ENCODE results near the gene HLA-F. TPM values are rescaled to one million over a fixed set of nuclear protein-coding genes. Genes with fewer than 3 reads are reported as not detected.

Gene HLA-F
- total RNA-seq, 1 donor from 2014 or later: 2.5 TPM

DNA sequence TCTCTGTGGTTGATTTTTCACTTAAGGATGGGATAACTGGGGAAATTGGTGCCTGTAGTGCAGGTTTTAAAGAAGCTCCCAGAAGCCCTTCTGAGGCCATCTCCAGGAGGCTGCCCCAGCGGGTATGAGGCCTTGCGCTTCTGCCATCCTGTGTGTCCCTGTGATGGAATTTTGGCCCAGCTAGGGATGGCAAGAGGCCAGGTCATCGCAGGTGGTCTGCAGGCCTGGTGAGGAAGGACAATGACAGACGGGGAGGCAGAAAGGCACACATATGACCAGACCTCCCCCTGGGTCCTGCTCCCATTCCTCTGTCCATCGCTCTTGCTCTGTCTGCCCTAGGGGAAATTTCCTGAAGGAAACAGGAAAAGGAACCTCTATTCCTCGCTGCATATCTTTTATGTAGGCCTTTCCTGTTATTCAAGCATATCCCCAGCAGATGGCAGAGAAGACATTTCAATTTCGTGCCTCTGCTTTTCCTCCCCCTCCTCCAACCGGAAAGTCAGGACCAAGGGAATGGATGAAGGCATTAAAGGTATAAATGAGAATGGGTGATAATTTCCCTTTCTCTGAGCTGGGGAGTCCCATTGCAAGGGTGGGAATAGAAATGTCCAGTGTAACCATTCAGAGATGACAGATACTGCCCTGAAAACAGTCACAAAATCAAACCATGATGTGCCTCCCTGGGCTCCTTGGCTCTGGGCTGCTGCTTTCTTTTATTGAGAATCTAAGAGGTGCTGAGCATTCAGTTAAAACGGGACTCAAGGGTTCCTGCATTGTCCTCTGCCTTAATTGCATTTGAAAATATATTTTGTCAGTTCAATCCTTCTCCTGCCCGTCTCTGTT lies 17.6 kb upstream of the HLA-F start:
- DNase-seq (ENCODE audit: low read depth): no peak
- TF ChIP-seq, protein P1, sequence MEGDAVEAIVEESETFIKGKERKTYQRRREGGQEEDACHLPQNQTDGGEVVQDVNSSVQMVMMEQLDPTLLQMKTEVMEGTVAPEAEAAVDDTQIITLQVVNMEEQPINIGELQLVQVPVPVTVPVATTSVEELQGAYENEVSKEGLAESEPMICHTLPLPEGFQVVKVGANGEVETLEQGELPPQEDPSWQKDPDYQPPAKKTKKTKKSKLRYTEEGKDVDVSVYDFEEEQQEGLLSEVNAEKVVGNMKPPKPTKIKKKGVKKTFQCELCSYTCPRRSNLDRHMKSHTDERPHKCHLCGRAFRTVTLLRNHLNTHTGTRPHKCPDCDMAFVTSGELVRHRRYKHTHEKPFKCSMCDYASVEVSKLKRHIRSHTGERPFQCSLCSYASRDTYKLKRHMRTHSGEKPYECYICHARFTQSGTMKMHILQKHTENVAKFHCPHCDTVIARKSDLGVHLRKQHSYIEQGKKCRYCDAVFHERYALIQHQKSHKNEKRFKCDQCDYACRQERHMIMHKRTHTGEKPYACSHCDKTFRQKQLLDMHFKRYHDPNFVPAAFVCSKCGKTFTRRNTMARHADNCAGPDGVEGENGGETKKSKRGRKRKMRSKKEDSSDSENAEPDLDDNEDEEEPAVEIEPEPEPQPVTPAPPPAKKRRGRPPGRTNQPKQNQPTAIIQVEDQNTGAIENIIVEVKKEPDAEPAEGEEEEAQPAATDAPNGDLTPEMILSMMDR (conservative IDR thresholded peaks at IDR 0.05; ENCODE audit: low read depth, low read length): peak; percentile 72
- H3K4me3 ChIP-seq (ENCODE audit: low read depth, low read length): no peak overlapping the region

GRCh38 chr6:29708432-29709179 lies 14.6 kb upstream of the HLA-F start:
- TF ChIP-seq, protein P1 (conservative IDR thresholded peaks at IDR 0.05; ENCODE audit: low read depth, low read length): no peak
- H3K4me3 ChIP-seq (ENCODE audit: low read depth, low read length): no peak overlapping the region
- DNase-seq (ENCODE audit: low read depth): no peak

GRCh38 chr6:29709188-29709587 lies 14.0 kb upstream of the HLA-F start:
- TF ChIP-seq, protein P1 (conservative IDR thresholded peaks at IDR 0.05; ENCODE audit: low read depth, low read length): no peak

GRCh38 chr6:29710281-29710941 lies 12.8 kb upstream of the HLA-F start:
- TF ChIP-seq, protein P1 (conservative IDR thresholded peaks at IDR 0.05; ENCODE audit: low read depth, low read length): no peak
- H3K4me3 ChIP-seq (ENCODE audit: low read depth, low read length): no peak overlapping the region
- DNase-seq (ENCODE audit: low read depth): no peak

More at GRCh38 chr6:29709188-29709587, 14.0 kb upstream of the HLA-F start:
- no peak for DNase-seq (ENCODE audit: low read depth)
- no peak overlapping the region for H3K4me3 ChIP-seq (ENCODE audit: low read depth, low read length)

- no peak overlapping the region for H3K4me3 ChIP-seq (ENCODE audit: low read depth, low read length)
- TF ChIP-seq, protein P1 (conservative IDR thresholded peaks at IDR 0.05; ENCODE audit: low read depth, low read length): peak; percentile 38
- DNase-seq (ENCODE audit: low read depth): no peak
These were observed 2.4 kb upstream of the HLA-F start for GRCh38 chr6:29720863-29721262.

DNA sequence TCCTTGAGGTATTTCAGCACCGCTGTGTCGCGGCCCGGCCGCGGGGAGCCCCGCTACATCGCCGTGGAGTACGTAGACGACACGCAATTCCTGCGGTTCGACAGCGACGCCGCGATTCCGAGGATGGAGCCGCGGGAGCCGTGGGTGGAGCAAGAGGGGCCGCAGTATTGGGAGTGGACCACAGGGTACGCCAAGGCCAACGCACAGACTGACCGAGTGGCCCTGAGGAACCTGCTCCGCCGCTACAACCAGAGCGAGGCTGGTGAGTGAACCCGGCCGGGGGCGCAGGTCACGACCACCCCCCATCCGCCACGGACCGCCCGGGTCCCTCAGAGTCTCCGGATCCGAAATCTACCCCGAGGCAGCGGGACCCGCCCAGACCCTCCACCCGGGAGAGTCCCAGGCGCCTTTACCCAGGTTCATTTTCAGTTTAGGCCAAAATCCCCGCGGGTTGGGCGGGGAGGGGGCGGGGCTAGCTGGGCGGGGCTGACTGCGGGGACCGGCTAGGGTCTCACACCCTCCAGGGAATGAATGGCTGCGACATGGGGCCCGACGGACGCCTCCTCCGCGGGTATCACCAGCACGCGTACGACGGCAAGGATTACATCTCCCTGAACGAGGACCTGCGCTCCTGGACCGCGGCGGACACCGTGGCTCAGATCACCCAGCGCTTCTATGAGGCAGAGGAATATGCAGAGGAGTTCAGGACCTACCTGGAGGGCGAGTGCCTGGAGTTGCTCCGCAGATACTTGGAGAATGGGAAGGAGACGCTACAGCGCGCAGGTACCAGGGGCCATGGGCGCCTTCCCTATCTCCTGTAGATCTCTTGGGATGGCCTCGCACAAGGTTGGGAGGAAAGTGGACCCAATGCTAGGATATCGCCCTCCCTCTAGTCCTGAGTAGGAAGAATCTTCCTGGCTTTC lies 693 bp downstream of the HLA-F start:
- TF ChIP-seq, protein P1 (conservative IDR thresholded peaks at IDR 0.05; ENCODE audit: low read depth, low read length): no peak
- no peak for DNase-seq (ENCODE audit: low read depth)
- H3K4me3 ChIP-seq (ENCODE audit: low read depth, low read length): peak overlapping the region; percentile 82
